Stimulated activated CD4-positive, alpha-beta T cell treated with anti-CD3 and anti-CD28 coated beads, Interleukin-1b, Interleukin-23, amount 100 ng/mL, for 48 hours (primary cell): ENCODE data around the gene ANKRD29.
"Not testable (repeated sequence)": the region's sequence is repeated elsewhere in the genome, so short reads cannot be mapped to it uniquely, and the experiment has no call there.

Source experiments
- DNase-seq: peaks from one replicate; pipeline ENCODE4 v3.0.0-alpha.2; 2020

The ANKRD29 gene

GRCh38 chr18:23614413-23614812, 48.3 kb downstream of the ANKRD29 start:
- no peak for DNase-seq

- DNase-seq: not testable (repeated sequence)
Measured at GRCh38 chr18:23613091-23613475, 49.6 kb downstream of the ANKRD29 start.

- DNase-seq: no peak
Measured at GRCh38 chr18:23612434-23613090, 50.1 kb downstream of the ANKRD29 start.

GRCh38 chr18:23609390-23610023, 53.2 kb downstream of the ANKRD29 start:
- DNase-seq: no peak

GRCh38 chr18:23608211-23608610, 54.5 kb downstream of the ANKRD29 start:
- no peak for DNase-seq

- no peak for DNase-seq
Measured at GRCh38 chr18:23605941-23606340, 56.8 kb downstream of the ANKRD29 start.

GRCh38 chr18:23599809-23600208, 62.9 kb downstream of the ANKRD29 start:
- DNase-seq: no peak

- DNase-seq: no peak
Measured at GRCh38 chr18:23596183-23596582, 66.5 kb downstream of the ANKRD29 start.

- no peak for DNase-seq
Measured at GRCh38 chr18:23595591-23595990, 67.1 kb downstream of the ANKRD29 start.

- DNase-seq: no peak
Measured at GRCh38 chr18:23593720-23594119, 69.0 kb downstream of the ANKRD29 start.

- DNase-seq: no peak
Measured at GRCh38 chr18:23592911-23593310, 69.8 kb downstream of the ANKRD29 start.

- no peak for DNase-seq
Measured at GRCh38 chr18:23591011-23591410, 71.7 kb downstream of the ANKRD29 start.

GRCh38 chr18:23588836-23589560, 73.7 kb downstream of the ANKRD29 start:
- DNase-seq: no peak

GRCh38 chr18:23587220-23587642, 75.5 kb downstream of the ANKRD29 start:
- DNase-seq: no peak

- peak; percentile 90 for DNase-seq
Measured at GRCh38 chr18:23586249-23587196, 76.2 kb downstream of the ANKRD29 start, which contains the start of gene NPC1. Gene NPC1 (minus strand): TSS chr18:23586506. CDS start chr18:23586343, 163 bp downstream.

- DNase-seq: no peak
Measured at GRCh38 chr18:23585897-23586248, 76.8 kb downstream of the ANKRD29 start.

GRCh38 chr18:23585007-23585871, 77.5 kb downstream of the ANKRD29 start:
- DNase-seq: no peak

GRCh38 chr18:23584019-23584983, 78.4 kb downstream of the ANKRD29 start:
- DNase-seq: no peak

GRCh38 chr18:23583071-23583865, 79.4 kb downstream of the ANKRD29 start:
- no peak for DNase-seq
